ENCODE measurements around the gene TERF2IP. TPM values are rescaled to one million over a fixed set of nuclear protein-coding genes. Genes with fewer than 3 reads are reported as not detected.
A peak's percentile ranks its signal among the peaks of the same experiment; 100 is the strongest.

The TERF2IP gene
- total and polyA plus RNA-seq, 2 donors (not counting 1 experiment from before 2014, with no cell fraction given): 63.1 to 74.6 TPM

DNA sequence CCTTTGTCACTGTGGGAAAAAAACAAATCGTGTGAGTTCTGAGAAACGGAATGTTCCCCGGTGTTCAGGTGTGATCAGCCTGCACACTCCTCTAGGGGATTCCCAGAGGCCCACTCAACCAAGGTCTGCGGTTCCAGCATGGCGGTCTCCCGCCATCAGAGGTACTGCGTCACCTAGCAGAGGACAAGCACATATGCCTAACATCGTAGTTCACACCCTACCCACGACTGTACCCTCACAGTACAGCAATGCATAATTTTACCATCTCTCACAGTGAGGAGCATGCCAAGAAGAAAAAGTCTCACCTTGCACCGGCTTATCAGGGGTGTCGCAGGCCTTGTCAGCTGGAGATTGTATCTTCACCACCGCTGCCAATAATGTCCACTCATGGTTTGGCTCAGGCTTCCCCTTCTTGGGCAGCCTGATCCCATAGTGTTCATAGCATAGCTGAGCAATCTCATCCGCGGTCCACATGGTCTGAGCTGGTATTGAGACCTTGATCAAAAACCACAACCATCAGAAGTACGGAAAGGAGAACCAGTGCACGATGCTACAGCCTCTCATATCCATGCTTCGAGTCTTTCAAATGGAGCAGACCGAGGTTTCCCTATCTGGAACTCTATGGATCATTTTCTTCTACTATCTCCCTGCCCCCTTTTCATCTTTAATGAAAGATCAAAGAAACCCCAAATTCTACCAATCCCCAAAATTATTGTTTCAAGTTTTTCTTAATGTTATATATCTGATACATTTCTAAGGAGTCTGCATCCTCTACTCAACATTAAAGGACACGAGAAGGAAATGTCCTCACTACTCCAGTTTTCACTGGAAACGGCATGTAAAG lies 27.0 kb upstream of the TERF2IP start:
- Mint-ChIP-seq H3K27me3 (no peaks in the 10 kb centered on the region), H3K27ac (no peak overlapping the region), H3K4me3 (peak overlapping the region; percentile 16), H3K9me3 (ENCODE audit: insufficient read depth) (no peaks in the 10 kb centered on the region), H3K4me1 (peaks cover 27% of the 10 kb centered on the region)
- DNase-seq (no peak), ATAC-seq (ENCODE audit: low read depth) (no peak)
- TF ChIP-seq, protein P1, sequence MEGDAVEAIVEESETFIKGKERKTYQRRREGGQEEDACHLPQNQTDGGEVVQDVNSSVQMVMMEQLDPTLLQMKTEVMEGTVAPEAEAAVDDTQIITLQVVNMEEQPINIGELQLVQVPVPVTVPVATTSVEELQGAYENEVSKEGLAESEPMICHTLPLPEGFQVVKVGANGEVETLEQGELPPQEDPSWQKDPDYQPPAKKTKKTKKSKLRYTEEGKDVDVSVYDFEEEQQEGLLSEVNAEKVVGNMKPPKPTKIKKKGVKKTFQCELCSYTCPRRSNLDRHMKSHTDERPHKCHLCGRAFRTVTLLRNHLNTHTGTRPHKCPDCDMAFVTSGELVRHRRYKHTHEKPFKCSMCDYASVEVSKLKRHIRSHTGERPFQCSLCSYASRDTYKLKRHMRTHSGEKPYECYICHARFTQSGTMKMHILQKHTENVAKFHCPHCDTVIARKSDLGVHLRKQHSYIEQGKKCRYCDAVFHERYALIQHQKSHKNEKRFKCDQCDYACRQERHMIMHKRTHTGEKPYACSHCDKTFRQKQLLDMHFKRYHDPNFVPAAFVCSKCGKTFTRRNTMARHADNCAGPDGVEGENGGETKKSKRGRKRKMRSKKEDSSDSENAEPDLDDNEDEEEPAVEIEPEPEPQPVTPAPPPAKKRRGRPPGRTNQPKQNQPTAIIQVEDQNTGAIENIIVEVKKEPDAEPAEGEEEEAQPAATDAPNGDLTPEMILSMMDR (IDR thresholded peaks at IDR 0.05): no peak
- no peak for TF ChIP-seq EZH2 (IDR thresholded peaks at IDR 0.05; ENCODE audit: borderline replicate concordance, insufficient read depth, low read depth, low read length, poor library complexity, severe bottlenecking)
- Histone ChIP-seq H3K36me3 (replicated peaks in 1 of 2; ENCODE audit: control extremely low read depth in 1 of 2, control insufficient read depth in 1 of 2, extremely low read depth in 1 of 2, insufficient read depth in 2 of 2, low read length in 1 of 2) (peaks cover 3 to 32% of the 10 kb centered on the region in 2 experiments), H3K27me3 (replicated peaks in 1 of 4; ENCODE audit: control extremely low read depth in 1 of 4, control insufficient read depth in 3 of 4, insufficient read depth in 4 of 4, low read length in 3 of 4) (no peaks in the 10 kb centered on the region), H3K79me2 (ENCODE audit: control insufficient read depth, insufficient read depth, low read length) (peaks cover 35% of the 10 kb centered on the region), H3K4me2 (replicated peaks; ENCODE audit: low read depth, low read length, poor library complexity, severe bottlenecking) (no peak overlapping the region), H2AFZ (ENCODE audit: insufficient read depth, low read depth, low read length, poor library complexity, severe bottlenecking) (no peak overlapping the region), H4K20me1 (ENCODE audit: control insufficient read depth, insufficient read depth, low read length, poor library complexity, severe bottlenecking) (no peaks in the 10 kb centered on the region), H3K4me1 (ENCODE audit: control insufficient read depth in 2 of 2, insufficient read depth in 2 of 2, low read length in 2 of 2) (peaks cover 12 to 27% of the 10 kb centered on the region in 2 donors), H3K27ac (ENCODE audit: low read length in 2 of 2) (no peak overlapping the region), H3K4me3 (ENCODE audit: control extremely low read depth in 1 of 5, extremely low read depth in 1 of 5, insufficient read depth in 1 of 5, low read depth in 2 of 5, low read length in 4 of 5) (no peak overlapping the region), H3K9me3 (ENCODE audit: control extremely low read depth in 1 of 3, control insufficient read depth in 2 of 3, insufficient read depth in 1 of 3, low read length in 2 of 3) (no peaks in the 10 kb centered on the region), H3K9ac (ENCODE audit: low read length) (no peak overlapping the region)
- intact Hi-C loops (cut with micrococcal nuclease): no loop called here
- CTCF ChIA-PET: interaction anchor here (0.6 kb wide), 1 partner anchor 71 kb away, joined by 3 read pairs; no protein-coding TSS in a partner anchor
- 88% methylated on average over 15 of the region's 20 CpGs for WGBS (ENCODE audit: insufficient coverage)
- POLR2A ChIA-PET: interaction anchor here (0.7 kb wide), 1 partner anchor 8 kb away, joined by 3 read pairs; no protein-coding TSS in a partner anchor

DNA sequence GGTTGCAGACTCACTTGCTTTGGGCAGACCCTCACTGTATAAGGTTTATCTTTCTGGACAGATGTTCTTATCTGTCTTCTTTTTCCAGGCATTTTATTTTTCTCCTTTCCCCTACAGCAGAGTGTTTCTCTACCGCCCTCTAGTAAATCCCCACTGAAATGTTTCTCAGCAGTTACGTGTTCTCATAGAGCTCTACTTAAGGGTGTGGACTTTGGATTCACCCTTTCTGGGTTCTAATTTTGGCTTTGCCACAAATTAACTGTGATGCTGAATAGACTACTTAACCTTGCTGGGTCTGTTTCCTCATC lies 26.4 kb upstream of the TERF2IP start:
- ChIA-PET POLR2A (no interaction called here), CTCF (interaction anchor here (2.6 kb wide), 1 partner anchor 27 kb away, joined by 19 read pairs; the partner anchor contains the start of genes KARS1 and TERF2IP)
- peak overlapping the region; percentile 16 for H3K4me3 Mint-ChIP-seq
- H3K4me1 Mint-ChIP-seq: peaks cover 27% of the 10 kb centered on the region
- ATAC-seq (ENCODE audit: low read depth) (no peak), DNase-seq (peak; percentile 46)
- no CpG with 5 or more reads among the region's 2 CpGs for WGBS (ENCODE audit: insufficient coverage)
- H2AFZ ChIP-seq (ENCODE audit: insufficient read depth, low read depth, low read length, poor library complexity, severe bottlenecking): no peak overlapping the region
- no peak overlapping the region for H3K27ac ChIP-seq (ENCODE audit: low read length in 2 of 2)
- no peak overlapping the region for H3K9ac ChIP-seq (ENCODE audit: low read length)
- no peaks in the 10 kb centered on the region for H3K27me3 Mint-ChIP-seq
- no peak overlapping the region for H3K4me3 ChIP-seq (ENCODE audit: control extremely low read depth in 1 of 5, extremely low read depth in 1 of 5, insufficient read depth in 1 of 5, low read depth in 2 of 5, low read length in 4 of 5)
- peaks cover 12 to 27% of the 10 kb centered on the region in 2 donors for H3K4me1 ChIP-seq (ENCODE audit: control insufficient read depth in 2 of 2, insufficient read depth in 2 of 2, low read length in 2 of 2)
- H3K9me3 Mint-ChIP-seq (ENCODE audit: insufficient read depth): no peaks in the 10 kb centered on the region
- H3K79me2 ChIP-seq (ENCODE audit: control insufficient read depth, insufficient read depth, low read length): peaks cover 35% of the 10 kb centered on the region
- H4K20me1 ChIP-seq (ENCODE audit: control insufficient read depth, insufficient read depth, low read length, poor library complexity, severe bottlenecking): no peaks in the 10 kb centered on the region
- intact Hi-C loops (cut with micrococcal nuclease): no loop called here
- peaks cover 2 to 32% of the 10 kb centered on the region in 2 experiments for H3K36me3 ChIP-seq (replicated peaks in 1 of 2; ENCODE audit: control extremely low read depth in 1 of 2, control insufficient read depth in 1 of 2, extremely low read depth in 1 of 2, insufficient read depth in 2 of 2, low read length in 1 of 2)
- peak overlapping the region; percentile 16 for H3K4me2 ChIP-seq (replicated peaks; ENCODE audit: low read depth, low read length, poor library complexity, severe bottlenecking)
- TF ChIP-seq, protein P1 (IDR thresholded peaks at IDR 0.05): no peak
- no peak for TF ChIP-seq EZH2 (IDR thresholded peaks at IDR 0.05; ENCODE audit: borderline replicate concordance, insufficient read depth, low read depth, low read length, poor library complexity, severe bottlenecking)
- no peak overlapping the region for H3K27ac Mint-ChIP-seq
- H3K27me3 ChIP-seq (replicated peaks in 1 of 4; ENCODE audit: control extremely low read depth in 1 of 4, control insufficient read depth in 3 of 4, insufficient read depth in 4 of 4, low read length in 3 of 4): no peaks in the 10 kb centered on the region
- no peaks in the 10 kb centered on the region for H3K9me3 ChIP-seq (ENCODE audit: control extremely low read depth in 1 of 3, control insufficient read depth in 2 of 3, insufficient read depth in 1 of 3, low read length in 2 of 3)
